ENCODE data around the gene MRNIP. TPM values are rescaled to one million over a fixed set of nuclear protein-coding genes. Genes with fewer than 3 reads are reported as not detected.

The MRNIP gene
- total and polyA plus RNA-seq, 4 donors: 5.4 to 12.0 (median 7.3) TPM

- Histone ChIP-seq H3K9ac (ENCODE audit: low read depth in 1 of 2, low read length in 2 of 2) (no peak overlapping the region), H3K27ac (ENCODE audit: low read depth in 1 of 2, low read length in 2 of 2) (no peak overlapping the region), H3K36me3 (ENCODE audit: control insufficient read depth in 4 of 4, insufficient read depth in 3 of 4, low read depth in 1 of 4, low read length in 3 of 4) (peaks cover 5 to 46% (median 29%) of the 10 kb centered on the region in 4 donors), H3K27me3 (ENCODE audit: control insufficient read depth in 4 of 4, insufficient read depth in 4 of 4, low read length in 3 of 4) (no peaks in the 10 kb centered on the region), H3K4me3 (ENCODE audit: low read depth in 1 of 3, low read length in 3 of 3) (no peak overlapping the region), H3K4me1 (ENCODE audit: control insufficient read depth in 4 of 4, insufficient read depth in 4 of 4, low read length in 3 of 4) (peaks cover 0 to 6% (median 0%) of the 10 kb centered on the region in 4 donors), H3K9me3 (ENCODE audit: control insufficient read depth in 4 of 4, low read length in 3 of 4) (no peaks in the 10 kb centered on the region)
- WGBS: 88% methylated on average over 9 of the region's 9 CpGs
- no peak for DNase-seq (ENCODE audit: low spot score)
- TF ChIP-seq ZBTB33 (IDR thresholded peaks at IDR 0.05): no peak
- no peak for TF ChIP-seq MAX (IDR thresholded peaks at IDR 0.05)
- TF ChIP-seq FOXA2 (IDR thresholded peaks at IDR 0.05): no peak
- no peak for TF ChIP-seq ATF3 (IDR thresholded peaks at IDR 0.05)
- TF ChIP-seq REST (IDR thresholded peaks at IDR 0.05): no peak
- TF ChIP-seq HNF4A (conservative IDR thresholded peaks at IDR 0.05): no peak
- no peak for TF ChIP-seq EGR1 (IDR thresholded peaks at IDR 0.05; ENCODE audit: low read depth in 2 of 2)
- TF ChIP-seq NR2F2 (IDR thresholded peaks at IDR 0.05): no peak
- TF ChIP-seq SP1 (IDR thresholded peaks at IDR 0.05): no peak
Measured at GRCh38 chr5:179900206-179900605, 41.6 kb upstream of the MRNIP start.

- 81% methylated on average over 6 of the region's 6 CpGs for WGBS
- no peak overlapping the region for H3K27ac ChIP-seq (ENCODE audit: low read depth in 1 of 2, low read length in 2 of 2)
- H3K4me1 ChIP-seq (ENCODE audit: control insufficient read depth in 4 of 4, insufficient read depth in 4 of 4, low read length in 3 of 4): peaks cover 0 to 12% (median 0%) of the 10 kb centered on the region in 4 donors
- H3K27me3 ChIP-seq (ENCODE audit: control insufficient read depth in 4 of 4, insufficient read depth in 4 of 4, low read length in 3 of 4): no peaks in the 10 kb centered on the region
- no peak for DNase-seq (ENCODE audit: low spot score)
- H3K9me3 ChIP-seq (ENCODE audit: control insufficient read depth in 4 of 4, low read length in 3 of 4): no peaks in the 10 kb centered on the region
- TF ChIP-seq CTCF (IDR thresholded peaks at IDR 0.05; ENCODE audit: low read depth, low read length, missing input control) (no peak), REST (IDR thresholded peaks at IDR 0.05) (no peak), HNF4A (conservative IDR thresholded peaks at IDR 0.05) (no peak), GABPA (IDR thresholded peaks at IDR 0.05 in 1 of 2, conservative IDR thresholded peaks at IDR 0.05 in 1 of 2) (no peak), ZBTB33 (IDR thresholded peaks at IDR 0.05) (no peak), MAX (IDR thresholded peaks at IDR 0.05) (no peak), FOXA2 (IDR thresholded peaks at IDR 0.05) (no peak), EGR1 (IDR thresholded peaks at IDR 0.05; ENCODE audit: low read depth in 2 of 2) (no peak), NR2F2 (IDR thresholded peaks at IDR 0.05) (no peak), FOXA1 (IDR thresholded peaks at IDR 0.05) (no peak)
- peaks cover 11 to 54% (median 48%) of the 10 kb centered on the region in 4 donors for H3K36me3 ChIP-seq (ENCODE audit: control insufficient read depth in 4 of 4, insufficient read depth in 3 of 4, low read depth in 1 of 4, low read length in 3 of 4)
- no peak overlapping the region for H3K4me3 ChIP-seq (ENCODE audit: low read depth in 1 of 3, low read length in 3 of 3)
- H3K9ac ChIP-seq (ENCODE audit: low read depth in 1 of 2, low read length in 2 of 2): no peak overlapping the region
Measured at GRCh38 chr5:179895861-179896260, 37.2 kb upstream of the MRNIP start.
